RWPE2 (cell line): ENCODE results near the gene NPHP4.

Experiments
- ATAC-seq: fragments of 200-7000 bp; cut with Tn5 transposase; 3 replicates; pipeline ENCODE4 v1.9.1; 2021; ENCODE audit warnings: low read depth
- DNase-seq: peaks from one replicate; pipeline ENCODE4 v3.0.0-alpha.2; 2020; ENCODE audit warnings: low spot score
- H3K27ac ChIP-seq: fragments of 450-650 bp; 2 replicates; pipeline ENCODE4 v1.5.1; 2017; ENCODE audit warnings: mild to moderate bottlenecking; ENCODE audit not compliant: poor library complexity, severe bottlenecking
- H3K27me3 ChIP-seq: fragments of 250-450 bp; sonication (Bioruptor Pico); 2 replicates; pipeline ENCODE4 v1.5.1; 2021; ENCODE audit warnings: mild to moderate bottlenecking, moderate library complexity; ENCODE audit not compliant: insufficient read depth, poor library complexity, severe bottlenecking
- H3K36me3 ChIP-seq: fragments of 250-450 bp; sonication (Bioruptor Pico); 2 replicates; pipeline ENCODE4 v1.5.1; 2020; ENCODE audit warnings: low read depth, mild to moderate bottlenecking, moderate library complexity
- H3K4me1 ChIP-seq: fragments of 250-450 bp; sonication (Bioruptor Pico); 2 replicates; pipeline ENCODE4 v1.5.1; 2021; ENCODE audit warnings: mild to moderate bottlenecking, moderate library complexity; ENCODE audit not compliant: insufficient read depth, poor library complexity, severe bottlenecking
- H3K4me3 ChIP-seq: fragments of 250-450 bp; sonication (Bioruptor Pico); 2 replicates; pipeline ENCODE4 v1.5.1; 2021; ENCODE audit warnings: mild to moderate bottlenecking, moderate library complexity; ENCODE audit not compliant: severe bottlenecking
- H3K9me3 ChIP-seq: fragments of 250-450 bp; sonication (Bioruptor Pico); 2 replicates; pipeline ENCODE4 v1.5.1; 2021; ENCODE audit warnings: mild to moderate bottlenecking, moderate library complexity; ENCODE audit not compliant: severe bottlenecking
- TF ChIP-seq, protein P1 (sequence below): fragments of 450-650 bp; IDR thresholded peaks from one replicate; pipeline ENCODE4 v1.5.1; 2017; ENCODE audit warnings: mild to moderate bottlenecking, moderate library complexity; ENCODE audit not compliant: poor library complexity, severe bottlenecking

NPHP4 gene

DNA sequence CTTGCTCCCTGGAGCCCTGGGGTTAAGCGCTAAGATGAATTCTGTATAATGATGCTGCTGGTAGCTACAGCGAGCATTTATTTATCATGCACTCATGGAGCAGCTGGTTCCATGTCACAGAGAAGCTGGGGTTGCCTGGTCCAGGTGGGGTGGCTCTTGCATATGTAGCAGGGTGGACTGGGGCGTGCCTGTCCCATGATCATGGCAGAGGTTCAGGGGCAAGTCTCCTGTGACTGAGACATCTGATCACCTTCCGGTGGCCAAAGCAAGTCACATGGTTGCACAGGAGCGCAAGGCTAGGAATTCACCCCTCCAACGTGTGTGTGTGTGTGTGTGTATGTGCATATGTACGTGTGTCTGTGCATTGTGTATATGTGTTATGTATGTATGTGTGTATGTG lies 37.9 kb upstream of the NPHP4 start:
- Histone ChIP-seq H3K4me1 (peaks cover 6% of the 10 kb centered on the region), H3K27ac (no peak overlapping the region), H3K27me3 (no peaks in the 10 kb centered on the region), H3K4me3 (no peak overlapping the region), H3K36me3 (no peaks in the 10 kb centered on the region), H3K9me3 (no peaks in the 10 kb centered on the region)
- ATAC-seq (no peak), DNase-seq (no peak)
- TF ChIP-seq, protein P1, sequence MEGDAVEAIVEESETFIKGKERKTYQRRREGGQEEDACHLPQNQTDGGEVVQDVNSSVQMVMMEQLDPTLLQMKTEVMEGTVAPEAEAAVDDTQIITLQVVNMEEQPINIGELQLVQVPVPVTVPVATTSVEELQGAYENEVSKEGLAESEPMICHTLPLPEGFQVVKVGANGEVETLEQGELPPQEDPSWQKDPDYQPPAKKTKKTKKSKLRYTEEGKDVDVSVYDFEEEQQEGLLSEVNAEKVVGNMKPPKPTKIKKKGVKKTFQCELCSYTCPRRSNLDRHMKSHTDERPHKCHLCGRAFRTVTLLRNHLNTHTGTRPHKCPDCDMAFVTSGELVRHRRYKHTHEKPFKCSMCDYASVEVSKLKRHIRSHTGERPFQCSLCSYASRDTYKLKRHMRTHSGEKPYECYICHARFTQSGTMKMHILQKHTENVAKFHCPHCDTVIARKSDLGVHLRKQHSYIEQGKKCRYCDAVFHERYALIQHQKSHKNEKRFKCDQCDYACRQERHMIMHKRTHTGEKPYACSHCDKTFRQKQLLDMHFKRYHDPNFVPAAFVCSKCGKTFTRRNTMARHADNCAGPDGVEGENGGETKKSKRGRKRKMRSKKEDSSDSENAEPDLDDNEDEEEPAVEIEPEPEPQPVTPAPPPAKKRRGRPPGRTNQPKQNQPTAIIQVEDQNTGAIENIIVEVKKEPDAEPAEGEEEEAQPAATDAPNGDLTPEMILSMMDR: no peak

DNA sequence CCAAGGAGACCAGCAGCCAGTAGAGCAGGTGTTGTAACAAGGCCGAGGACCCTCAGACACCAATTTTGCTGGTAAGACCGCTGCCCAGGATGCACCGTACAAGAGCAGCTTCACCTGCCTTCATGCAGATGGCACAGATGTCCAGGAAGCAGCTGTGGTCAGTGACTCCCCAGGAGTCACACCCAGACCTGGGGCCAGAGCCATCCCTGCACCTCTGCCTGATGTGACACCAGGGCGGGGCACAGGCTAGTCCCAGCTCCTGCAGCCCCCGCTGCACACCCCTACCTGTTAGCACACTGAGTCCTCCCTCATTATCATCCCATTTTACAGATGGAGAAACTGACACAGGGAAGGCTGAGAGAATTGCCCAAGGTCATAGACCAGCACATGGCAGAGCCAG lies 37.1 kb upstream of the NPHP4 start:
- Histone ChIP-seq H3K4me1 (peaks cover 10% of the 10 kb centered on the region), H3K36me3 (no peaks in the 10 kb centered on the region), H3K4me3 (no peak overlapping the region), H3K27ac (no peak overlapping the region), H3K27me3 (no peaks in the 10 kb centered on the region), H3K9me3 (no peaks in the 10 kb centered on the region)
- ATAC-seq: no peak
- DNase-seq: no peak
- TF ChIP-seq, protein P1: no peak

DNA sequence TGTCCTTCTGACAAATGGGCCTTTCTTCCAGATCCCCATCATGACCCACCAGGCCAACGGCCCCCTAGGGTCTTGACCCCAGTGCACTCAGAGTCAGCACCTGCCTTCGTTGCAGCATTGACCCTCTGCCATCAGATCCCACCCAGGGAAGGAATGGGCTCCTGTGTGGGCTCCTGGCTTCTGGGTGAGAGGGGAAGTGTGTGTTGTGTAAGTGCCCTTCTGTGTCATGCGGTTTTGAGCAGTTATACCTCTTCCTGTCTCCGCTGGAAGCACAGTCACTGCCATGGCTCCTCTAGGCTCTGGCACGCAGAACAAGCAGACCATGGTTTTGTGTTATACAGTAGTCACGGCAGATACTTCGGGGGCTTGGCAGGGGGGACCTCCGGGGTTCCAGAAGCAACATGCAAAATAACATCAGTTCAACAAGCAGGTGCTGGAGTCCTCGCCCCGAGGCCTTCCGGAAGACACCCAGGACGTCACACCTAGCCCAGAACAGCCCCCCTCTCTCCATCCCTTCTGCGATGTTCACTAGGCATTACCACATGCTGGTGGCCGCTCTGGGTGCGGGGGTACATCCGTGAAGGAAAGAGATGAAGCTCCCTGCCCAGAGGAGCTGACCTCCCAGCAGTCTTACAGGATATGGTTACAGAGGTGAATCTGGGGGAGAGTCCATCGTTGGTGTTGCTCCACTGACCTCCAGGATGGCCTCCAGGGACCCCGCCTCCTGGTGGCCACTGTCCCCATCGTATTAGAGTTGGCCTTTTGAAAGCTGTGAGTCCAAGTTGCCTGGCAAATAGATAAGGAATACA lies 36.0 kb upstream of the NPHP4 start:
- ATAC-seq (no peak), DNase-seq (no peak)
- Histone ChIP-seq H3K9me3 (no peaks in the 10 kb centered on the region), H3K36me3 (no peaks in the 10 kb centered on the region), H3K27me3 (no peaks in the 10 kb centered on the region), H3K27ac (no peak overlapping the region), H3K4me3 (no peak overlapping the region), H3K4me1 (peaks cover 10% of the 10 kb centered on the region)
- TF ChIP-seq, protein P1: no peak

DNA sequence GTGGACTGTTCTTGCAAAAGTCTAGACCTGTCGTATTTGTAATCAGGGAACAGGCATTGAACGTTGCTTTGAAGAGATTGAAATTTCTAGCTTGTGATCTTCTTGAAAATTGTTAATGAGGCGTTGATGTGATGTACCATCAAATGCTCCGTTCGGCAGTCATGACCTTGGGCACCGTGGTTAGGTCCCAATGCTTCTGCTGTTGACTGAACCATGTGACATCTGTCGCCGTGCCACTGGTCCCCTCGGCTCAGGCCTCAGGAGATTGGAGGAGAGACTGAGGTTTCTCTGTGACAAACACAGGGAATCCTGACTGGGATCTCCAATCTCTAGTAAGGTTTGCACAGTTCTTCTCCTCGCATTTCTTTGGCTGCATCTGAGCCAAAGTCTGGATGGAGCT lies 35.4 kb upstream of the NPHP4 start:
- ATAC-seq (no peak), DNase-seq (no peak)
- TF ChIP-seq, protein P1: no peak
- Histone ChIP-seq H3K4me3 (no peak overlapping the region), H3K9me3 (no peaks in the 10 kb centered on the region), H3K4me1 (peaks cover 10% of the 10 kb centered on the region), H3K27ac (no peak overlapping the region), H3K36me3 (no peaks in the 10 kb centered on the region), H3K27me3 (no peaks in the 10 kb centered on the region)
